ENCODE results near the gene FAM163B.

FAM163B gene

GRCh38 chr9:133597316-133597957 is 11.8 kb downstream of the FAM163B start:
- DNase-seq: no peak

GRCh38 chr9:133595910-133596309 is 13.3 kb downstream of the FAM163B start:
- DNase-seq: no peak

GRCh38 chr9:133594310-133594709 is 14.9 kb downstream of the FAM163B start:
- DNase-seq: no peak

GRCh38 chr9:133593587-133594253 is 15.5 kb downstream of the FAM163B start:
- no peak for DNase-seq

GRCh38 chr9:133592731-133593409 is 16.3 kb downstream of the FAM163B start:
- DNase-seq: no peak

- no peak for DNase-seq
Measured at GRCh38 chr9:133591985-133592384, 17.2 kb downstream of the FAM163B start.

GRCh38 chr9:133591116-133591910 is 17.9 kb downstream of the FAM163B start:
- DNase-seq: no peak

- no peak for DNase-seq
Measured at GRCh38 chr9:133590231-133590855, 18.8 kb downstream of the FAM163B start.

GRCh38 chr9:133589454-133590227 is 19.5 kb downstream of the FAM163B start:
- peak in 2 of 3 donors; percentile 19 to 22 for DNase-seq

GRCh38 chr9:133587466-133587865 is 21.7 kb downstream of the FAM163B start:
- DNase-seq: no peak

- DNase-seq: no peak
Measured at GRCh38 chr9:133587051-133587450, 22.1 kb downstream of the FAM163B start.

GRCh38 chr9:133585481-133586351 is 23.5 kb downstream of the FAM163B start:
- DNase-seq: no peak

- DNase-seq: no peak
Measured at GRCh38 chr9:133584559-133585476, 24.4 kb downstream of the FAM163B start.

- no peak for DNase-seq
Measured at GRCh38 chr9:133584167-133584558, 25.0 kb downstream of the FAM163B start.

GRCh38 chr9:133583586-133583985 is 25.6 kb downstream of the FAM163B start:
- DNase-seq: no peak

GRCh38 chr9:133583111-133583510 is 26.1 kb downstream of the FAM163B start:
- no peak for DNase-seq

- no peak for DNase-seq
Measured at GRCh38 chr9:133582501-133583045, 26.6 kb downstream of the FAM163B start.

GRCh38 chr9:133581513-133582343 is 27.5 kb downstream of the FAM163B start:
- DNase-seq: no peak

- no peak for DNase-seq
Measured at GRCh38 chr9:133581011-133581410, 28.2 kb downstream of the FAM163B start.
